Activated T-helper 2 cell treated with anti-CD3 and anti-CD28 coated beads, Interferon-gamma antibody, Interleukin-2, Interleukin-4, amounts not matched to agents 10 μg/mL and 5 μg/mL and 100 μg/mL, durations not matched to agents 14 hours and 24 hours and 36 hours (primary cell): ENCODE measurements around the gene FAM90A26. TPM values are rescaled to one million over a fixed set of nuclear protein-coding genes. Genes with fewer than 3 reads are reported as not detected.
"Not testable (repeated sequence)": the region's sequence is repeated elsewhere in the genome, so short reads cannot be mapped to it uniquely, and the experiment has no call there.

ENCODE experiments used
- DNase-seq: peaks from one replicate; pipeline ENCODE4 v3.0.0; 2021; ENCODE audit warnings: low spot score
- H3K27ac Mint-ChIP-seq: one replicate; pipeline ENCODE4 v1.8.0; 2021; ENCODE audit warnings: mixed read lengths
- H3K27me3 Mint-ChIP-seq: one replicate; pipeline ENCODE4 v1.8.0; 2021; ENCODE audit warnings: low read depth, mixed read lengths
- H3K36me3 Mint-ChIP-seq: one replicate; pipeline ENCODE4 v1.8.0; 2021; ENCODE audit warnings: low read depth, mixed read lengths
- H3K4me1 Mint-ChIP-seq: one replicate; pipeline ENCODE4 v1.8.0; 2021; ENCODE audit warnings: low read depth, mixed read lengths
- H3K4me3 Mint-ChIP-seq: one replicate; pipeline ENCODE4 v1.8.0; 2021; ENCODE audit warnings: low read depth, mild to moderate bottlenecking, moderate library complexity, mixed read lengths
- H3K9me3 Mint-ChIP-seq: one replicate; pipeline ENCODE4 v1.8.0; 2021; ENCODE audit warnings: mixed read lengths
- intact Hi-C: fragments of 100-400 bp; cut with micrococcal nuclease; formaldehyde crosslinking; loops from one replicate; pipeline ENCODE4 v1.15.1; 2023
- total RNA-seq: library from RNA; stranded (reverse); gene quantifications from 2 replicates; pipeline ENCODE4 v1.2.3, GENCODE V29; 2022

The FAM90A26 gene
- total RNA-seq, 1 donor from 2014 or later: not detected

GRCh38 chr4:9215105-9215504 lies 44.9 kb downstream of the FAM90A26 start, which contains the start of gene USP17L11:
TSS of gene USP17L11 (plus strand) at chr4:9215405. CDS start at chr4:9215405, 0 bp downstream.
- intact Hi-C loops, H3K9me3 Mint-ChIP-seq, H3K27ac Mint-ChIP-seq: not testable (repeated sequence)

GRCh38 chr4:9219852-9220251 lies 49.6 kb downstream of the FAM90A26 start, which contains the start of gene USP17L12:
TSS of gene USP17L12 (plus strand) at chr4:9220152. CDS start at chr4:9220152, 0 bp downstream.
- H3K36me3 Mint-ChIP-seq, H3K27me3 Mint-ChIP-seq, H3K4me1 Mint-ChIP-seq, H3K4me3 Mint-ChIP-seq, H3K27ac Mint-ChIP-seq, intact Hi-C loops, H3K9me3 Mint-ChIP-seq, DNase-seq: not testable (repeated sequence)

More at GRCh38 chr4:9215105-9215504, 44.9 kb downstream of the FAM90A26 start, which contains the start of gene USP17L11:
- H3K4me3 Mint-ChIP-seq, DNase-seq, H3K36me3 Mint-ChIP-seq, H3K27me3 Mint-ChIP-seq, H3K4me1 Mint-ChIP-seq: not testable (repeated sequence)

GRCh38 chr4:9224596-9224995 lies 54.4 kb downstream of the FAM90A26 start, which contains the start of gene USP17L13:
TSS of gene USP17L13 (plus strand) at chr4:9224896. CDS start at chr4:9224896, 0 bp downstream.
- H3K36me3 Mint-ChIP-seq, H3K4me3 Mint-ChIP-seq, H3K27me3 Mint-ChIP-seq, H3K9me3 Mint-ChIP-seq, intact Hi-C loops, DNase-seq, H3K4me1 Mint-ChIP-seq, H3K27ac Mint-ChIP-seq: not testable (repeated sequence)

Other genes starting within 250 kb of the FAM90A26 start
- not detected in 2 replicates for gene USP17L10, start 40.2 kb downstream of the FAM90A26 start, total RNA-seq
- gene USP17L11, start 45.0 kb downstream of the FAM90A26 start, total RNA-seq: 0.25 TPM in 1 of 2 replicates, not detected in the other
- not detected in 2 replicates for gene USP17L12, start 49.7 kb downstream of the FAM90A26 start, total RNA-seq
- gene USP17L13, start 54.5 kb downstream of the FAM90A26 start, total RNA-seq: not detected in 2 replicates
- gene USP17L15, start 64.0 kb downstream of the FAM90A26 start, total RNA-seq: not detected in 2 replicates
- gene USP17L17, start 73.5 kb downstream of the FAM90A26 start, total RNA-seq: not detected in 2 replicates
- gene USP17L18, start 78.2 kb downstream of the FAM90A26 start, total RNA-seq: not detected in 2 replicates
- not detected in 2 replicates for gene USP17L19, start 83.0 kb downstream of the FAM90A26 start, total RNA-seq
- gene USP17L20, start 87.7 kb downstream of the FAM90A26 start, total RNA-seq: not detected in 2 replicates
- gene USP17L21, start 92.5 kb downstream of the FAM90A26 start, total RNA-seq: not detected in 2 replicates
- gene USP17L22, start 97.2 kb downstream of the FAM90A26 start, total RNA-seq: not detected in 2 replicates
- not detected in 2 replicates for gene USP17L24, start 154.8 kb downstream of the FAM90A26 start, total RNA-seq
- gene USP17L25, start 159.5 kb downstream of the FAM90A26 start, total RNA-seq: not detected in 2 replicates
- not detected in 2 replicates for gene USP17L26, start 164.2 kb downstream of the FAM90A26 start, total RNA-seq
- gene USP17L5, start 169.0 kb downstream of the FAM90A26 start, total RNA-seq: not detected in 2 replicates
- not detected in 2 replicates for gene USP17L27, start 173.7 kb downstream of the FAM90A26 start, total RNA-seq
- gene USP17L28, start 178.5 kb downstream of the FAM90A26 start, total RNA-seq: not detected in 2 replicates
- gene USP17L29, start 183.2 kb downstream of the FAM90A26 start, total RNA-seq: not detected in 2 replicates
- gene USP17L30, start 192.7 kb downstream of the FAM90A26 start, total RNA-seq: not detected in 2 replicates